Measurements from ENCODE around the gene FBRS. TPM values are rescaled to one million over a fixed set of nuclear protein-coding genes. Genes with fewer than 3 reads are reported as not detected.
"Not testable (repeated sequence)": the region's sequence is repeated elsewhere in the genome, so short reads cannot be mapped to it uniquely, and the experiment has no call there.

Gene FBRS
- total RNA-seq, 1 donor from 2014 or later = 26.8 TPM

DNA sequence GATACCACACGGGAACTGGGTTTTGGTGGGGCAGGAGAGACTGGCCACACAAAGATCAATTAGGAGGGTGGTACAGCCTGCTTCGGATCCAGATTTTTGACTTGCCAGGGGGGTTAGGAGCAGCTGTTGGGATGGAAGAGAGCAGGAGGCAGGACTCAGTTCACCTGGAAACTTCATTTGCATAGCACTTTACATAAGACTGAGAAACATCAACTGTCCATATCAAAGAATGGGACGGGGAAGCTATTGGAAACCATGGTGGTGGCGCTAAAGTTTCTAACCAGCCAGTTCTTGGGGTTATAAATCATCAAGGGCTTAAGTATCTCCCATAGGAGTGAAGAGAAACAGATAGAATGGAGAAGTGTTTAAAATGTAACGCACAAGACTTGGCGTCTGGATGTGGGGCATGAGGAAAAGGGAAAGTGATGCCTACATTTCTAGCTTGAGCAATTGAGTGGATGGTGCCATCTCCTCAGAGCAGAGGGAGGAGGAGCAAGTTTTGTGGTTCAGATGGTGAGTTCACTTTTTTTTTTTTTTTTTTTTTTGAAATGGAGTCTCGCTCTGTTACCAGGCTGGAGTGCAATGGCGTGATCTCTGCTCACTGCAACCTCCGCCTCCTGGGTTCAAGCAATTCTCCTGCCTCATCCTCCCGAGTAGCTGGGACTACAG, 34.3 kb downstream of the FBRS start:
- Histone ChIP-seq H3K4me3 (no peak overlapping the region), H3K27me3 (no peaks in the 10 kb centered on the region), H3K4me1 (peaks cover 0 to 4% of the 10 kb centered on the region in 2 donors), H3K9me3 (no peaks in the 10 kb centered on the region), H3K27ac (no peak overlapping the region), H3K36me3 (no peaks in the 10 kb centered on the region)
- intact Hi-C loops (cut with DNase I) = no loop called here
- no peak for DNase-seq (ENCODE audit: low spot score in 2 of 2)
- no peak for TF ChIP-seq CTCF (IDR thresholded peaks at IDR 0.05)

- intact Hi-C loops (cut with DNase I) = no loop called here
- no peak for DNase-seq (ENCODE audit: low spot score in 2 of 2)
- no peaks in the 10 kb centered on the region for H3K9me3 ChIP-seq
- peaks cover 5 to 10% of the 10 kb centered on the region in 2 donors for H3K4me1 ChIP-seq
- peaks cover 2% of the 10 kb centered on the region in 2 donors for H3K36me3 ChIP-seq
- no peaks in the 10 kb centered on the region for H3K27me3 ChIP-seq
- no peak for TF ChIP-seq CTCF (IDR thresholded peaks at IDR 0.05)
- H3K4me3 ChIP-seq = no peak overlapping the region
- H3K27ac ChIP-seq = no peak overlapping the region
Measured at GRCh38 chr16:30694926-30695693, 36.9 kb downstream of the FBRS start.

DNA sequence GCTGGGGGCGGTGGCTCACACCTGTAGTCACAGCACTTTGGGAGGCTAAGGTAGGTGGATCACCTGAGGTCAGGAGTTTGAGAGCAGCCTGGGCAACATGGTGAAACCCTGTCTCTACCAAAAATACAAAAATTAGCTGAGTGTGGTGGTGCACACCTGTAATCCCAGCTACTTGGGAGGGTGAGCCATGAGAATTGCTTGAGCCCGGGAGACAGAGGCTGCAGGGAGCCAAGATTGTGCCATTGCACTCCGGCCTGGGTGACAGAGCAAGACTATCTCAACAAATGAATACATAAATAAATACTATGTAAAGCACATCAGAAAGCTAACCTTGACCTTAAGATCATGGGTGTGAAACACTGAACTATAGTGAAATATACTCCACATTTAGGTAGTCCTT, 38.4 kb downstream of the FBRS start:
- H3K9me3 ChIP-seq; intact Hi-C loops (cut with DNase I); H3K27me3 ChIP-seq; DNase-seq (ENCODE audit: low spot score in 2 of 2); H3K4me3 ChIP-seq; H3K27ac ChIP-seq: not testable (repeated sequence)
- peaks cover 8 to 16% of the 10 kb centered on the region in 2 donors for H3K4me1 ChIP-seq
- H3K36me3 ChIP-seq = peaks cover 15 to 17% of the 10 kb centered on the region in 2 donors

DNA sequence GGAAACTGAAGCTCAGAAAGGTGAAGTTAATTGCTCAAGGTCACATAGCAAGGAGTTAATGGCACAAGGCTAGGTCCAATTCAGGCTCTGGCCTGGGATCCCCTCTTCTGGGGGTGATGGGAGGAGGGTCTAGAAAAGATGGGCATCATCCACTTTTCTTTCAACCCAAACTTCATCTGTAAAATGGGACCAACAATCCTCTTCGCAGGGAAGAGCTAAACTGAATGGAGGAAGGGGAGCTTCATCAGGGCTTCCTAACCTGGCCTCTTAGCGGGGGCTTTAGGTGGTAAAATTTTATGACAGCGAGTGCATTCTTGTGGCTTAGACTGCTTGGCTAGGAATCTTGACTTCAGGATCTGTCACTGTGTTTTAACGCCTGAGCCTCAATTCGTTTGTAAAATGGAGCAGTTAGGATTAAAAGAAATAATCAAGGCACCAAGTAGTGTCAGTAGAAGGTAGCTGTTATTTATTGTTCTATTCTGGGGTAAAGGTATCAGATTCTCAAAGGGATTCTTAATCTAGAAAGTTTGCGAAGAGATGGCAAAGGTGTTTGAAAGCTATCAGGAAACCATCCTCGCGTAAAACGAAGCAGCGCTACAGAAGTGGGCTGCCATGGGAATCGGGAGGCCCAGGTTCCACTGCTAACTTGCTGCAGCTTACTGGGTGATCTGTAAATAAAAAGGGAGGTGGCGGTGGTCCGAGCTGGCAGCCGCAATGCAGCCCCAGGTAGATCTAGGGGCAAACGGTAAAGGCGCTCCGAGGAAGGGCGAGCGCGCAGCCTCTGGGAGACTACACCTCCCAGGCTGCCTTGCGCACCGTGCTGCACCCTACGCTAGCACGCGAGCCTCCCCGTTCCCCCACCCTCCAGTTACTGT, 39.3 kb downstream of the FBRS start:
- Histone ChIP-seq H3K9me3 (no peaks in the 10 kb centered on the region), H3K27me3 (no peaks in the 10 kb centered on the region), H3K27ac (peak overlapping the region; percentile 97 to 100), H3K4me1 (peaks cover 8 to 16% of the 10 kb centered on the region in 2 donors), H3K36me3 (peaks cover 22 to 24% of the 10 kb centered on the region in 2 donors), H3K4me3 (peak overlapping the region; percentile 89 to 90)
- intact Hi-C loops (cut with DNase I) = loop anchor here (1.0 to 2.0 kb wide), 6 partner anchors 39 to 199 kb away; partner anchors contain the start of genes CFAP119, CTF1, FBRS and RNF40
- no peak for DNase-seq (ENCODE audit: low spot score in 2 of 2)
- no peak for TF ChIP-seq CTCF (IDR thresholded peaks at IDR 0.05)

GRCh38 chr16:30698139-30698815, 40.0 kb downstream of the FBRS start:
- Histone ChIP-seq H3K27ac (peak overlapping the region; percentile 97 to 100), H3K4me1 (peaks cover 8 to 16% of the 10 kb centered on the region in 2 donors), H3K27me3 (no peaks in the 10 kb centered on the region), H3K4me3 (peak overlapping the region; percentile 89 to 90), H3K9me3 (no peaks in the 10 kb centered on the region), H3K36me3 (peaks cover 29 to 31% of the 10 kb centered on the region in 2 donors)
- peak; percentile 94 to 99 for DNase-seq (ENCODE audit: low spot score in 2 of 2)
- no peak for TF ChIP-seq CTCF (IDR thresholded peaks at IDR 0.05)
- intact Hi-C loops (cut with DNase I) = loop anchor here (1.0 to 2.0 kb wide), 6 partner anchors 40 to 199 kb away; partner anchors contain the start of genes CFAP119, CTF1, FBRS and RNF40
